Keratinocyte (primary cell): ENCODE results near the gene CTNNA3. TPM values are rescaled to one million over a fixed set of nuclear protein-coding genes. Genes with fewer than 3 reads are reported as not detected.

Experiments
- DNase-seq: peaks from one replicate; pipeline ENCODE4 v3.0.0-alpha.2; 2011; ENCODE audit warnings: low read depth, missing footprints, low spot score
- FAIRE-seq: peaks from 2 replicates; lab custom pipeline; 2011; peaks lifted over from hg19 to GRCh38; lab: Jason Lieb, UNC
- H2AFZ ChIP-seq: 2 replicates; pipeline ENCODE4 v1.6.0; 2012; ENCODE audit warnings: low read length, control low read depth, inconsistent platforms; ENCODE audit not compliant: control insufficient read depth
- H3K27ac ChIP-seq: 2 replicates; pipeline ENCODE4 v1.5.1; 2011; ENCODE audit warnings: low read length; ENCODE audit not compliant: control insufficient read depth, insufficient read depth
- H3K27me3 ChIP-seq: 3 replicates; pipeline ENCODE4 v1.6.0; 2011; ENCODE audit warnings: low read length; ENCODE audit not compliant: control insufficient read depth, insufficient read depth; ENCODE audit errors: extremely low read depth
- H3K36me3 ChIP-seq, 2 experiments: 2 replicates in 1 of 2; 3 replicates in 1 of 2; pipeline ENCODE4 v1.5.1; 2011; ENCODE audit warnings: low read length in 2 of 2, mild to moderate bottlenecking in 1 of 2; ENCODE audit not compliant: control insufficient read depth in 2 of 2, insufficient read depth in 2 of 2; ENCODE audit errors: extremely low read depth in 1 of 2
- H3K4me1 ChIP-seq: 3 replicates; pipeline ENCODE4 v1.5.1; 2011; ENCODE audit warnings: low read length; ENCODE audit not compliant: control insufficient read depth, insufficient read depth; ENCODE audit errors: extremely low read depth
- H3K4me2 ChIP-seq: 3 replicates; pipeline ENCODE4 v1.6.0; 2011; ENCODE audit warnings: low read depth, low read length; ENCODE audit not compliant: control insufficient read depth, insufficient read depth; ENCODE audit errors: extremely low read depth
- H3K4me3 ChIP-seq, 3 experiments: fragments of 200-600 bp in 1 of 3; sonication (generic) in 1 of 3; 2 replicates in 2 of 3; 3 replicates in 1 of 3; pipeline ENCODE4 v1.5.1; 2011 to 2016; ENCODE audit warnings: low read length in 3 of 3, mild to moderate bottlenecking in 3 of 3, control low read depth in 2 of 3, inconsistent platforms in 1 of 3, low read depth in 1 of 3, mixed read lengths in 1 of 3, mixed run types in 1 of 3, moderate library complexity in 1 of 3; ENCODE audit not compliant: control insufficient read depth in 2 of 3, insufficient read depth in 2 of 3; ENCODE audit errors: extremely low read depth in 1 of 3
- H3K79me2 ChIP-seq: 2 replicates; pipeline ENCODE4 v1.6.0; 2012; ENCODE audit warnings: low read length; ENCODE audit not compliant: control insufficient read depth, insufficient read depth
- H3K9ac ChIP-seq: 3 replicates; pipeline ENCODE4 v1.6.0; 2011; ENCODE audit warnings: low read length; ENCODE audit not compliant: control insufficient read depth, insufficient read depth; ENCODE audit errors: extremely low read depth
- H3K9me1 ChIP-seq: 3 replicates; pipeline ENCODE4 v1.6.0; 2011; ENCODE audit warnings: low read length; ENCODE audit not compliant: control insufficient read depth, insufficient read depth; ENCODE audit errors: extremely low read depth
- H3K9me3 ChIP-seq: 2 replicates; pipeline ENCODE4 v1.5.1; 2012; ENCODE audit warnings: low read depth, low read length; ENCODE audit not compliant: control insufficient read depth
- H4K20me1 ChIP-seq: 3 replicates; pipeline ENCODE4 v1.6.0; 2011; ENCODE audit warnings: low read length; ENCODE audit not compliant: control insufficient read depth, insufficient read depth; ENCODE audit errors: extremely low read depth
- CTCF ChIP-seq, 3 experiments: IDR thresholded peaks in 1 of 3; conservative IDR thresholded peaks in 1 of 3; optimal IDR thresholded peaks in 1 of 3; 2 replicates in 2 of 3; 3 replicates in 1 of 3; pipeline versions ENCODE3 to v1.5.1; 2011; ENCODE audit warnings: low read length in 3 of 3, mild to moderate bottlenecking in 3 of 3, moderate library complexity in 2 of 3, control low read depth in 1 of 3, inconsistent platforms in 1 of 3; ENCODE audit not compliant: insufficient read depth in 2 of 3; ENCODE audit errors: extremely low read depth in 1 of 3
- EZH2 ChIP-seq: IDR thresholded peaks from one replicate; pipeline ENCODE4 v1.6.1; 2012; ENCODE audit warnings: inconsistent platforms, mild to moderate bottlenecking, low read length, moderate library complexity
- dilution Hi-C: fragments of 300-500 bp; cut with MboI; formaldehyde crosslinking; loops from one replicate; pipeline ENCODE4 v1.7.0; 2020; ENCODE audit warnings: low sequenced_read_pairs; ENCODE audit not compliant: extremely low pct_ligation_motif_present
- polyA plus RNA-seq, 5 experiments: library from polyadenylated mRNA; depleted of rRNA in 3 of 5; stranded (reverse) in 3 of 5; stranded (forward) in 1 of 5; unstranded in 1 of 5; fragments of >200 nt; gene quantifications; 1 replicate in 1 of 5; 2 replicates in 3 of 5; 3 replicates in 1 of 5; pipeline versions ENCODE4 v1.2.1 to v1.2.3, GENCODE V29; 2011 to 2012; ENCODE audit warnings: missing spikeins in 2 of 5, low read depth in 1 of 5, low replicate concordance in 1 of 5

The CTNNA3 gene
- polyA plus RNA-seq, 1 donor (not counting 4 experiments of a cell fraction or from before 2014, with no cell fraction given): 0.01 TPM

- H2AFZ ChIP-seq: no peak overlapping the region
- H3K36me3 ChIP-seq: no peaks in the 10 kb centered on the region
- H3K4me2 ChIP-seq: no peak overlapping the region
- dilution Hi-C loops: no loop called here
- no peaks in the 10 kb centered on the region for H4K20me1 ChIP-seq
- no peaks in the 10 kb centered on the region for H3K9me3 ChIP-seq
- no peak for DNase-seq
- no peak overlapping the region for H3K27ac ChIP-seq
- H3K9ac ChIP-seq: no peak overlapping the region
- H3K79me2 ChIP-seq: no peaks in the 10 kb centered on the region
- H3K4me3 ChIP-seq: no peak overlapping the region
- TF ChIP-seq EZH2: no peak
- TF ChIP-seq CTCF (optimal IDR thresholded peaks at IDR 0.05 in 1 of 3, IDR thresholded peaks at IDR 0.05 in 1 of 3, conservative IDR thresholded peaks at IDR 0.05 in 1 of 3; ENCODE audit: extremely low read depth in 1 of 3, insufficient read depth in 2 of 3, low read length in 3 of 3): no peak
- H3K9me1 ChIP-seq: no peaks in the 10 kb centered on the region
- no peaks in the 10 kb centered on the region for H3K27me3 ChIP-seq
- FAIRE-seq: no peak
- no peaks in the 10 kb centered on the region for H3K4me1 ChIP-seq
Measured at GRCh38 chr10:67664942-67665341, 31.1 kb downstream of the CTNNA3 start.

DNA sequence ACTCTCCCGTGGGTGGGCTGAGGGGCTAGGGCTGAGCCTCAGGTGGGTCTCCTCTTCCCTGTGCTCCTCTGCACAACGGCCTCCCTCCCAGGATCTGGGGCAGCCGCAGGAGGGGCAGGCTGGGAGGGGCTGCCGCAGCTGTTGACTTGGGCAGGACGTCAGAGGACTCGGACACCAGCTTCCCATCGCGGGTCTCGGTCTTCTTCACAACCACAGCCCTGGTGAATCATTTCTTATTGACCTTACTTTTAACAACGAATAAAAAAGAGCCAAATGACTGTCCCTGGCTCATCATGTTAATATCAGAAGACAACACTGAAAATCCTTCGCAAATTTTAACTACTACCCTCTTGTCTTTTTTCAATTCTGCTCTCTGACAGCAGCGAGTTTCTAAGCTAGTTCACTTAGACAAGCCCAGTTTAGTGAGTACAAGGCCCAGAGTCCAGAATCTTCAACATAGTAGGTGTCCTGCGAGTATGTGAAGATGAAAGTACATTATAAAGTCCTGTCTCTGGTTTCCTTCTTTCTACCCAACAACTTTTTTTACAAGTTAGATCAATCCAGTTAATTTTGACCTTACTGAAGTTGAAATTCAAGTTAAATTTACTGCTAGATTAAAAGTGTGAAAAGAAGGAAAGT lies 32.4 kb downstream of the CTNNA3 start:
- no peaks in the 10 kb centered on the region for H3K9me3 ChIP-seq
- H3K36me3 ChIP-seq: no peaks in the 10 kb centered on the region
- DNase-seq (no peak), FAIRE-seq (no peak)
- H3K79me2 ChIP-seq: no peaks in the 10 kb centered on the region
- no peaks in the 10 kb centered on the region for H3K4me1 ChIP-seq
- H2AFZ ChIP-seq: no peak overlapping the region
- no peak overlapping the region for H3K4me3 ChIP-seq
- no peak overlapping the region for H3K9ac ChIP-seq
- H4K20me1 ChIP-seq: no peaks in the 10 kb centered on the region
- no peak overlapping the region for H3K27ac ChIP-seq
- dilution Hi-C loops: no loop called here
- H3K9me1 ChIP-seq: no peaks in the 10 kb centered on the region
- no peak overlapping the region for H3K4me2 ChIP-seq
- no peak for TF ChIP-seq CTCF (optimal IDR thresholded peaks at IDR 0.05 in 1 of 3, IDR thresholded peaks at IDR 0.05 in 1 of 3, conservative IDR thresholded peaks at IDR 0.05 in 1 of 3; ENCODE audit: extremely low read depth in 1 of 3, insufficient read depth in 2 of 3, low read length in 3 of 3)
- TF ChIP-seq EZH2: no peak
- no peaks in the 10 kb centered on the region for H3K27me3 ChIP-seq
